H1 (cell line): ENCODE data around the gene SH3BP5. TPM values are rescaled to one million over a fixed set of nuclear protein-coding genes. Genes with fewer than 3 reads are reported as not detected.

ENCODE experiments used
- ATF2 ChIP-seq: IDR thresholded peaks from 2 replicates; pipeline ENCODE4 v1.6.1; 2012; ENCODE audit warnings: low read length, inconsistent platforms
- NRF1 ChIP-seq: IDR thresholded peaks from 2 replicates; pipeline ENCODE4 v1.6.1; 2011; ENCODE audit warnings: mild to moderate bottlenecking, low read depth, low read length, improper control_type of control experiment
- POLR2A ChIP-seq, 2 experiments: IDR thresholded peaks; 1 replicate in 1 of 2; 2 replicates in 1 of 2; pipeline ENCODE4 v1.6.1; 2011; ENCODE audit warnings: low read depth in 2 of 2, low read length in 2 of 2, mild to moderate bottlenecking in 2 of 2; ENCODE audit errors: control extremely low read depth in 1 of 2
- POU5F1 ChIP-seq: IDR thresholded peaks from 2 replicates; pipeline ENCODE4 v1.6.1; 2011; ENCODE audit warnings: low read depth, mild to moderate bottlenecking, low read length, moderate library complexity
- SUZ12 ChIP-seq: fragments of 200-600 bp; sonication (generic); IDR thresholded peaks from 2 replicates; pipeline ENCODE4 v1.6.1; 2012; ENCODE audit warnings: mild to moderate bottlenecking, inconsistent platforms, low read length, moderate library complexity, mixed read lengths
- polyA plus RNA-seq, 7 experiments: library from polyadenylated mRNA; depleted of rRNA in 3 of 7; stranded (reverse) in 5 of 7; unstranded in 2 of 7; fragments of >200 nt in 5 of 7; fragments of 200-250 nt in 2 of 7; gene quantifications; 1 replicate in 5 of 7; 2 replicates in 1 of 7; 4 replicates in 1 of 7; pipeline versions ENCODE4 v1.2.1 to v1.2.3, GENCODE V29; 2011 to 2013; ENCODE audit warnings: missing spikeins in 2 of 7, mixed read lengths in 2 of 7
- total RNA-seq: library from RNA; stranded (reverse); fragmentation: NEBNext Ultra II Directional; extraction: Animal tissue kit (Norgen Biotek cat#: 25700); gene quantifications from 2 replicates; pipeline ENCODE4 v1.2.1, GENCODE V29; 2021
- TF ChIP-seq, protein P1 (sequence below): fragments of 300-600 bp; sonication (generic); IDR thresholded peaks from 2 replicates; pipeline ENCODE4 v1.7.1; 2012; ENCODE audit warnings: low read length, moderate library complexity, mild to moderate bottlenecking, inconsistent platforms; ENCODE audit not compliant: insufficient replicate concordance
- TF ChIP-seq, protein P2 (sequence below): IDR thresholded peaks from 2 replicates; pipeline ENCODE4 v1.6.1; 2011; ENCODE audit warnings: low read length, improper control_type of control experiment

Gene SH3BP5
- total and polyA plus RNA-seq, 2 of the 8 experiments (the other 6 are each of a cell fraction or from before 2014, with no cell fraction given), result 7.1 to 9.7 TPM

DNA sequence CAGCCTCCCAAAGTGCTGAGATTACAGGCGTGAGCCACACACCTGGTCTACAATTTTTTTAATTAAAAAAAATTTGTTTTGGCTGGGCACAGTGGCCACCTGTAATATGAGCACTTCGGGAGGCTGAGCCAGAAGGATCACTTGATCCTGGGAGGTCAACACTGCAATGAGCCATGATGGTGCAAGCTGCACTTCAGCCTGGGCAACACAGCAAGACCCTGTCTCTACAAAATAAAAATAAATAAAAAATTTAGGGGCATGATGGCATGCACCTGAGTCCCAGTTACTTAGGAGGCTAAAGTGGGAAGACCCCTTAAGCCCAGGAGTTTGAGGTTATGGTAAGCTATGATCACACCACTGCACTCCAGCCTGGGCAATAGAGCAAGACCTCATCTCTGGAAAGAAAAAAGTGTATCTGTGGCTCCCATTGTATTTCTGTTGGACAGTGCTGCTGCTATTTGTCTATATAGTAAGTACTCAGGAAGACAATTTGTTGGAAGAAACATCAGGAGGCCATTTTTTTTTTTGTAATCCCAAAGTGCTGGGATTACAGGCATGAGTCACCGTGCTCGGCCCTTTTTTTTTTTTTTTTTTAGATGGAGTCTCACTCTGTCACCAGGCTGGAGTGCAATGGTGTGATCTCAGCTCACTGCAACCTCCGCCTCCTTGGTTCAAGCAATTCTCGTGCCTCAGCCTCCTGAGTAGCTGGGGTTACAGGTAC lies 27.5 kb upstream of the SH3BP5 start (continued):
- TF ChIP-seq, protein P1, sequence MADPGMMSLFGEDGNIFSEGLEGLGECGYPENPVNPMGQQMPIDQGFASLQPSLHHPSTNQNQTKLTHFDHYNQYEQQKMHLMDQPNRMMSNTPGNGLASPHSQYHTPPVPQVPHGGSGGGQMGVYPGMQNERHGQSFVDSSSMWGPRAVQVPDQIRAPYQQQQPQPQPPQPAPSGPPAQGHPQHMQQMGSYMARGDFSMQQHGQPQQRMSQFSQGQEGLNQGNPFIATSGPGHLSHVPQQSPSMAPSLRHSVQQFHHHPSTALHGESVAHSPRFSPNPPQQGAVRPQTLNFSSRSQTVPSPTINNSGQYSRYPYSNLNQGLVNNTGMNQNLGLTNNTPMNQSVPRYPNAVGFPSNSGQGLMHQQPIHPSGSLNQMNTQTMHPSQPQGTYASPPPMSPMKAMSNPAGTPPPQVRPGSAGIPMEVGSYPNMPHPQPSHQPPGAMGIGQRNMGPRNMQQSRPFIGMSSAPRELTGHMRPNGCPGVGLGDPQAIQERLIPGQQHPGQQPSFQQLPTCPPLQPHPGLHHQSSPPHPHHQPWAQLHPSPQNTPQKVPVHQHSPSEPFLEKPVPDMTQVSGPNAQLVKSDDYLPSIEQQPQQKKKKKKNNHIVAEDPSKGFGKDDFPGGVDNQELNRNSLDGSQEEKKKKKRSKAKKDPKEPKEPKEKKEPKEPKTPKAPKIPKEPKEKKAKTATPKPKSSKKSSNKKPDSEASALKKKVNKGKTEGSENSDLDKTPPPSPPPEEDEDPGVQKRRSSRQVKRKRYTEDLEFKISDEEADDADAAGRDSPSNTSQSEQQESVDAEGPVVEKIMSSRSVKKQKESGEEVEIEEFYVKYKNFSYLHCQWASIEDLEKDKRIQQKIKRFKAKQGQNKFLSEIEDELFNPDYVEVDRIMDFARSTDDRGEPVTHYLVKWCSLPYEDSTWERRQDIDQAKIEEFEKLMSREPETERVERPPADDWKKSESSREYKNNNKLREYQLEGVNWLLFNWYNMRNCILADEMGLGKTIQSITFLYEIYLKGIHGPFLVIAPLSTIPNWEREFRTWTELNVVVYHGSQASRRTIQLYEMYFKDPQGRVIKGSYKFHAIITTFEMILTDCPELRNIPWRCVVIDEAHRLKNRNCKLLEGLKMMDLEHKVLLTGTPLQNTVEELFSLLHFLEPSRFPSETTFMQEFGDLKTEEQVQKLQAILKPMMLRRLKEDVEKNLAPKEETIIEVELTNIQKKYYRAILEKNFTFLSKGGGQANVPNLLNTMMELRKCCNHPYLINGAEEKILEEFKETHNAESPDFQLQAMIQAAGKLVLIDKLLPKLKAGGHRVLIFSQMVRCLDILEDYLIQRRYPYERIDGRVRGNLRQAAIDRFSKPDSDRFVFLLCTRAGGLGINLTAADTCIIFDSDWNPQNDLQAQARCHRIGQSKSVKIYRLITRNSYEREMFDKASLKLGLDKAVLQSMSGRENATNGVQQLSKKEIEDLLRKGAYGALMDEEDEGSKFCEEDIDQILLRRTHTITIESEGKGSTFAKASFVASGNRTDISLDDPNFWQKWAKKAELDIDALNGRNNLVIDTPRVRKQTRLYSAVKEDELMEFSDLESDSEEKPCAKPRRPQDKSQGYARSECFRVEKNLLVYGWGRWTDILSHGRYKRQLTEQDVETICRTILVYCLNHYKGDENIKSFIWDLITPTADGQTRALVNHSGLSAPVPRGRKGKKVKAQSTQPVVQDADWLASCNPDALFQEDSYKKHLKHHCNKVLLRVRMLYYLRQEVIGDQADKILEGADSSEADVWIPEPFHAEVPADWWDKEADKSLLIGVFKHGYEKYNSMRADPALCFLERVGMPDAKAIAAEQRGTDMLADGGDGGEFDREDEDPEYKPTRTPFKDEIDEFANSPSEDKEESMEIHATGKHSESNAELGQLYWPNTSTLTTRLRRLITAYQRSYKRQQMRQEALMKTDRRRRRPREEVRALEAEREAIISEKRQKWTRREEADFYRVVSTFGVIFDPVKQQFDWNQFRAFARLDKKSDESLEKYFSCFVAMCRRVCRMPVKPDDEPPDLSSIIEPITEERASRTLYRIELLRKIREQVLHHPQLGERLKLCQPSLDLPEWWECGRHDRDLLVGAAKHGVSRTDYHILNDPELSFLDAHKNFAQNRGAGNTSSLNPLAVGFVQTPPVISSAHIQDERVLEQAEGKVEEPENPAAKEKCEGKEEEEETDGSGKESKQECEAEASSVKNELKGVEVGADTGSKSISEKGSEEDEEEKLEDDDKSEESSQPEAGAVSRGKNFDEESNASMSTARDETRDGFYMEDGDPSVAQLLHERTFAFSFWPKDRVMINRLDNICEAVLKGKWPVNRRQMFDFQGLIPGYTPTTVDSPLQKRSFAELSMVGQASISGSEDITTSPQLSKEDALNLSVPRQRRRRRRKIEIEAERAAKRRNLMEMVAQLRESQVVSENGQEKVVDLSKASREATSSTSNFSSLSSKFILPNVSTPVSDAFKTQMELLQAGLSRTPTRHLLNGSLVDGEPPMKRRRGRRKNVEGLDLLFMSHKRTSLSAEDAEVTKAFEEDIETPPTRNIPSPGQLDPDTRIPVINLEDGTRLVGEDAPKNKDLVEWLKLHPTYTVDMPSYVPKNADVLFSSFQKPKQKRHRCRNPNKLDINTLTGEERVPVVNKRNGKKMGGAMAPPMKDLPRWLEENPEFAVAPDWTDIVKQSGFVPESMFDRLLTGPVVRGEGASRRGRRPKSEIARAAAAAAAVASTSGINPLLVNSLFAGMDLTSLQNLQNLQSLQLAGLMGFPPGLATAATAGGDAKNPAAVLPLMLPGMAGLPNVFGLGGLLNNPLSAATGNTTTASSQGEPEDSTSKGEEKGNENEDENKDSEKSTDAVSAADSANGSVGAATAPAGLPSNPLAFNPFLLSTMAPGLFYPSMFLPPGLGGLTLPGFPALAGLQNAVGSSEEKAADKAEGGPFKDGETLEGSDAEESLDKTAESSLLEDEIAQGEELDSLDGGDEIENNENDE, result no peak
- no peak for TF ChIP-seq POLR2A (IDR thresholded peaks at IDR 0.05; ENCODE audit: control extremely low read depth in 1 of 2, low read depth in 2 of 2, low read length in 2 of 2)
- TF ChIP-seq NRF1, result no peak
- TF ChIP-seq, protein P2, sequence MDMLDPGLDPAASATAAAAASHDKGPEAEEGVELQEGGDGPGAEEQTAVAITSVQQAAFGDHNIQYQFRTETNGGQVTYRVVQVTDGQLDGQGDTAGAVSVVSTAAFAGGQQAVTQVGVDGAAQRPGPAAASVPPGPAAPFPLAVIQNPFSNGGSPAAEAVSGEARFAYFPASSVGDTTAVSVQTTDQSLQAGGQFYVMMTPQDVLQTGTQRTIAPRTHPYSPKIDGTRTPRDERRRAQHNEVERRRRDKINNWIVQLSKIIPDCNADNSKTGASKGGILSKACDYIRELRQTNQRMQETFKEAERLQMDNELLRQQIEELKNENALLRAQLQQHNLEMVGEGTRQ, result no peak
- no peak for TF ChIP-seq SUZ12
- TF ChIP-seq ATF2, result no peak
- TF ChIP-seq POU5F1, result no peak
